Glutamatergic neuron (in vitro differentiated cells): ENCODE data around the gene GPR132. TPM values are rescaled to one million over a fixed set of nuclear protein-coding genes. Genes with fewer than 3 reads are reported as not detected.
A peak's percentile ranks its signal among the peaks of the same experiment; 100 is the strongest.

Source experiments
- DNase-seq: peaks from one replicate; pipeline ENCODE4 v3.0.0; 2022
- H3K27ac Mint-ChIP-seq: one replicate; pipeline ENCODE4 v1.8.0; 2020; ENCODE audit warnings: mild to moderate bottlenecking, mixed read lengths, inconsistent platforms; ENCODE audit not compliant: unreplicated experiment
- H3K27me3 Mint-ChIP-seq: one replicate; pipeline ENCODE4 v1.8.0; 2020; ENCODE audit warnings: mild to moderate bottlenecking, moderate library complexity, mixed read lengths, inconsistent platforms; ENCODE audit not compliant: unreplicated experiment
- H3K36me3 Mint-ChIP-seq: one replicate; pipeline ENCODE4 v1.8.0; 2020; ENCODE audit warnings: mild to moderate bottlenecking, mixed read lengths, inconsistent platforms; ENCODE audit not compliant: unreplicated experiment
- H3K4me1 Mint-ChIP-seq: one replicate; pipeline ENCODE4 v1.8.0; 2020; ENCODE audit warnings: mild to moderate bottlenecking, low read depth, mixed read lengths, inconsistent platforms; ENCODE audit not compliant: unreplicated experiment
- H3K4me3 Mint-ChIP-seq: one replicate; pipeline ENCODE4 v1.8.0; 2020; ENCODE audit warnings: mild to moderate bottlenecking, mixed read lengths, inconsistent platforms; ENCODE audit not compliant: unreplicated experiment
- H3K9me3 Mint-ChIP-seq: one replicate; pipeline ENCODE4 v1.8.0; 2020; ENCODE audit warnings: mild to moderate bottlenecking, moderate library complexity, mixed read lengths, inconsistent platforms; ENCODE audit not compliant: unreplicated experiment
- total RNA-seq: library from RNA; stranded (reverse); fragmentation: NEBNext Ultra II Directional; extraction: Animal tissue kit (Norgen Biotek cat#: 25700); gene quantifications from one replicate; pipeline ENCODE4 v1.2.1, GENCODE V29; 2021; ENCODE audit not compliant: unreplicated experiment
- TF ChIP-seq, protein P1 (sequence below): fragments of 200-600 bp; sonication (generic); IDR thresholded peaks from one replicate; pipeline ENCODE4 v1.5.0; 2021; ENCODE audit not compliant: partially characterized antibody, unreplicated experiment

Gene GPR132
- total RNA-seq, 1 donor from 2014 or later = not detected

- TF ChIP-seq, protein P1, sequence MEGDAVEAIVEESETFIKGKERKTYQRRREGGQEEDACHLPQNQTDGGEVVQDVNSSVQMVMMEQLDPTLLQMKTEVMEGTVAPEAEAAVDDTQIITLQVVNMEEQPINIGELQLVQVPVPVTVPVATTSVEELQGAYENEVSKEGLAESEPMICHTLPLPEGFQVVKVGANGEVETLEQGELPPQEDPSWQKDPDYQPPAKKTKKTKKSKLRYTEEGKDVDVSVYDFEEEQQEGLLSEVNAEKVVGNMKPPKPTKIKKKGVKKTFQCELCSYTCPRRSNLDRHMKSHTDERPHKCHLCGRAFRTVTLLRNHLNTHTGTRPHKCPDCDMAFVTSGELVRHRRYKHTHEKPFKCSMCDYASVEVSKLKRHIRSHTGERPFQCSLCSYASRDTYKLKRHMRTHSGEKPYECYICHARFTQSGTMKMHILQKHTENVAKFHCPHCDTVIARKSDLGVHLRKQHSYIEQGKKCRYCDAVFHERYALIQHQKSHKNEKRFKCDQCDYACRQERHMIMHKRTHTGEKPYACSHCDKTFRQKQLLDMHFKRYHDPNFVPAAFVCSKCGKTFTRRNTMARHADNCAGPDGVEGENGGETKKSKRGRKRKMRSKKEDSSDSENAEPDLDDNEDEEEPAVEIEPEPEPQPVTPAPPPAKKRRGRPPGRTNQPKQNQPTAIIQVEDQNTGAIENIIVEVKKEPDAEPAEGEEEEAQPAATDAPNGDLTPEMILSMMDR = no peak
- H3K4me1 Mint-ChIP-seq = no peaks in the 10 kb centered on the region
- no peak overlapping the region for H3K27ac Mint-ChIP-seq
- DNase-seq = no peak
- no peak overlapping the region for H3K4me3 Mint-ChIP-seq
- H3K9me3 Mint-ChIP-seq = peaks cover 5% of the 10 kb centered on the region
- peaks cover 8% of the 10 kb centered on the region for H3K27me3 Mint-ChIP-seq
- no peaks in the 10 kb centered on the region for H3K36me3 Mint-ChIP-seq
Observed at GRCh38 chr14:105049753-105050550, 15.3 kb downstream of the GPR132 start.

DNA sequence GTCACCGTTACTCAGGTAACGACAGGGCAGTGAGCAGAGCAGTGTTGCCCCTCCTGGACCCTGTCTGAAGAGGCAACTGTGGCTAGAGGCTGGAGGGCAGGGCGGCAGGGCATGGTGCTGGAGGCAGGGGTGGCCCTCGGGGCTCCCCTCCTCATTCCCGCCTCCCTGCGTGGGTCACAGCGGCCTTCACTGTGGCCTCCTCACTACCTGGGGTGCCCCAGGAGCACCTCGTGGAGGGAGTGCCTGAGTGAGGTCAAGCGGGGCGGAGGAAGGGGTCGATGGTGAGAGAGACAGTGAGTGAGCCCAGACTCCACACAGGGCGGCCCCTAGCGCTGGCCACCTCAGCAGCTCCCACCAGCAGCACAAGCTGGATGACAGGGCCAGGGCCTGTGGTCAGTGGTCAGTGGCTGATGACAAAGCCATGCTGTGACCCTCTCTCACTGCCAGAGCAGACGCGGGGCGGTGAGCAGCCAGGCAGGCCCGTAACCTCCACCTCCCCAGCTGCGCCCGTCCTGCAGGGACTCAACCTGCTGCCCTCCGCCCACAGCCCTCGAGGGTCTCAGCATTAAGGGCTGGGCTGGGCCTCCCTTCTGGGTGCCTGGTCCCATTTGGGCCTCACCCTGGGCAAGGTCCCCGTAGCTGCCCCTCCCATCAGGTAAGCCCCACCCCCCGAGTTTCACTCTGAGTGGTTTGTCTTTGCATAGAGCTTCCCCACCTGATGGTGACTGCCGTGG is 17.8 kb downstream of the GPR132 start:
- H3K9me3 Mint-ChIP-seq = peaks cover 9% of the 10 kb centered on the region
- TF ChIP-seq, protein P1 = no peak
- peaks cover 9% of the 10 kb centered on the region for H3K27me3 Mint-ChIP-seq
- H3K36me3 Mint-ChIP-seq = no peaks in the 10 kb centered on the region
- no peak overlapping the region for H3K4me3 Mint-ChIP-seq
- no peak for DNase-seq
- no peak overlapping the region for H3K27ac Mint-ChIP-seq
- H3K4me1 Mint-ChIP-seq = no peaks in the 10 kb centered on the region

DNA sequence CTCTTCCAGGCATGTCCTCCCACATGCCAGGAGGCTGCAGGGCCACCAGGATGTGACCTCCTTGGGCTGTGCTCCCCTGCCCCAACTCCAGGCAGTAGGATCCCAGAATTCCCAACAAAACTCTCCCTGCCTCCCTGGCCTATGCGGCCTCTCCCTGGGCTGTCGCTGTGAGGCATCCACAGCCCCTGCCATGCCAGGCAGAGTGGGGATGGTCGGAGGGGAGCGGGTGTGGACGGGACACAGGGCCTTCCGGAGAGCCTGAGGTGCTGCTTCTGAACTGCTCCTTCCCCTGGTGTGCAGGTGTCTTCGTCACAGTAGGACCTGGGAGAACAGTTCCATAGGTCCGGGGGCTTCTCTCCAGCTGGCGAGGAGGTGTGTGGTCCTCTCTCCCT is 18.3 kb downstream of the GPR132 start:
- TF ChIP-seq, protein P1 = no peak
- H3K4me1 Mint-ChIP-seq = no peaks in the 10 kb centered on the region
- H3K27me3 Mint-ChIP-seq = peaks cover 9% of the 10 kb centered on the region
- peaks cover 9% of the 10 kb centered on the region for H3K9me3 Mint-ChIP-seq
- DNase-seq = no peak
- H3K4me3 Mint-ChIP-seq = no peak overlapping the region
- H3K36me3 Mint-ChIP-seq = no peaks in the 10 kb centered on the region
- H3K27ac Mint-ChIP-seq = no peak overlapping the region

GRCh38 chr14:105045710-105046326 is 19.4 kb downstream of the GPR132 start:
- Mint-ChIP-seq H3K4me3 (no peak overlapping the region), H3K4me1 (no peaks in the 10 kb centered on the region), H3K36me3 (no peaks in the 10 kb centered on the region), H3K27me3 (peaks cover 5% of the 10 kb centered on the region), H3K27ac (no peak overlapping the region), H3K9me3 (peaks cover 5% of the 10 kb centered on the region)
- peak; percentile 95 for DNase-seq
- TF ChIP-seq, protein P1 = peak; percentile 100
